GM21367 (cell line): Measurements from ENCODE around the gene GALNT17.
"Not testable (repeated sequence)": the region's sequence is repeated elsewhere in the genome, so short reads cannot be mapped to it uniquely, and the experiment has no call there.

Source experiments
- ATAC-seq: cut with Tn5 transposase; IDR thresholded peaks from one replicate; pipeline ENCODE4 v1.9.1; 2021; ENCODE audit not compliant: unreplicated experiment

The GALNT17 gene

DNA sequence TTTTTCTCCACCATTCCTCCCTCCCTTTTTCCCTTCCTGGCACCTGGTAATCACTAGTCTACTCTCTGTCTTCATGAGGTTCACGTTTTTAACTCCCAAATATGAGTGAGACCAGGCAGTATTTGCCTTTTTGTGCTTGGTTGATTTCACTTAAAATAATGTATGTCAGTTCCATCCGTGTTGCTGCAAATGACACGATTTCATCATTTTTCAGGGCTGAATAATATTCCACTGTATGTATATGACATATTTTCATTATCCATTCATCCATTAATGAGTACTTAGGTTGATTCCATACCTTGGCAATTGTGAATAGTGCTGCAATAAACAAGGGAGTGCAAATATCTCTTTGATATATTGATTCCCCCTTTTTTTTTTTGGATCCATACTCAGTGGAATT, 25.8 kb downstream of the GALNT17 start:
- ATAC-seq, result no peak

DNA sequence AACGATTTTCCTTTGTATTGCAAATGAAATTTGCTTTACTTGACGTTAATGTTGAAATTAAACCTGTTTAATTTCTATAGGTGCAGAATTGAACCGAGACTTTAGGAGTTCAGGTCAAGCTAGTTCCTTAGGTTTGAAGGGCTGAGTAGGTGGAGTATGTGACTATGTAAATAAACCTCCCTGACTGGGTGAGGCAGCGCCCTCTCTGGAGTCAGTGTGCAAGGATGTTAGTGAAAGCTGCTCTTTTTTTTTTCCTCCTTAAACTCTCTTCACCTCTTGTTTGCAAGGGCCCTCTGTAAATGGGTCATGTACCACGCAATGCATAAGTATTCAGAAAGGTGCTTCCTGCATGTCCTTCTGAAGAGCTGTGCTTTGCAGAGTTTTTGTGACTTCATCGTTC, 33.8 kb downstream of the GALNT17 start:
- ATAC-seq, result no peak

- no peak for ATAC-seq
Measured at GRCh38 chr7:71171476-71171875, 39.5 kb downstream of the GALNT17 start.

GRCh38 chr7:71173955-71174354, 42.0 kb downstream of the GALNT17 start:
- no peak for ATAC-seq

DNA sequence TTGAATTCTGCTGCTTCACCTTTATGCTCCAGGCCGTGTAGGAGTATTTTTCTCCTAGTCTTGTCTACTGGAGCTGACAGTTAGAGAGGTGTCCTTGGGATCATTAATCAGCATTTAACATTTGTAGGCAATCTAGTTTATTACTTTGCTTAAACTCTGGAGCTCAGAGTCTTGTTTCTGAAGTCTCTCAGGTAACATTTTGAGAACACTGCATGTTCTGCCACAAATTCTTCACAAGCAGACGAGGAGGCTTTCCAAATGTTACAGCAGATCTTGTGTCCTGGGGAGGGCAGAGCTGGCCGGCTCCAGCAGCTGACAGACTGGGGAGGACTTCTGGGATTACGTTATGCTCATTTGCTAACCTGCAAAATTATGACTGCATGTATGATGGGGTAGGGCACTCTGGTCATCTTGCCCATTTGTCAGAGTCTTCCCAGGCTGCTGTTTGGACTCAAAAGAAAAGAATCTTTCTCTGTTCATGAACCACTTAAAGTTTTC, 50.5 kb downstream of the GALNT17 start:
- ATAC-seq, result no peak

DNA sequence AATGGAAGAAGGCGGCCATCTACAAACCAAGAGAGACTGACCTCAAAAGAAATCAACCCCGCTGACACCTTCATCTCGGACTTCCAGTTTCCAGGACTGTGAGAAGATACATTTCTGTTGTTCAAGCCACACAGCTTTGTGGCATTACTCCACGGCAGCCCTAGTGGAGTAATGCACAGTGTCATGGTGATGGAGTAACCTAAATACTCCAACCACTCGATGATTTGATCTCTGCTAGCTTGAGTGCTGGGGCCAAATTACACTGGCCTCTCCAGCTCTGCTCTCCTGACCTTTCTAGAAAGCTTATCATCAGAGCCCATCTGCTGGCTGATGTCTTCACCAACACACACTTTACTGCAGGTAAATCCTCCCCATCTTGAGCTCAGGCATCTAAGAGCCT, 52.2 kb downstream of the GALNT17 start:
- ATAC-seq, result no peak

GRCh38 chr7:71184609-71185008, 52.7 kb downstream of the GALNT17 start:
- ATAC-seq, result no peak

DNA sequence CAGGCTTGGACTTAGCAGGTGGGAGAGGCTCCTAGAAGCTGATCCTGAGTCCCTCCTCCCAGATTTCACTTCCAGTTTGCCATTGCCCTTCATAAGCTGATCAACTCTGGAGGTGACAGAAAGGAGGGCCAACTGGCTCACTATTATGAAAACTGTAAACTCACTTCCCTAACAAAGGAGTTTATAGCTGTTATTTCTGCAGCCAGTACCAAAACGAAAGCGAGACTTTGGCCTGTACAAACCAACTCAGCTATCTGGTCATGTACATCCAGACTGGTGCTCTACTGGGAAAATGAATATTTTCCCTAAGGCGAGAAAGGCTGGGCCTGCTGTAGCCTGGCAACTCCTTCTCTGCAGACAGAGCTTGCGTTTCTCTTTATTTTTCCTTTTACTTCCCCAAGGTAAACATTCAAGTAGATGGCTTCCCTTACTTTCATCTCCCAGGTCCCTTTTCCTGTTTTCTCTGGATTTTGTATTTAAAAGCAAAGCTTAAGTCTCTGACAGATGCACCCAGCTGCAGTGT, 54.7 kb downstream of the GALNT17 start:
- no peak for ATAC-seq

GRCh38 chr7:71191771-71192170, 59.8 kb downstream of the GALNT17 start:
- ATAC-seq, result no peak

- ATAC-seq, result no peak
Measured at GRCh38 chr7:71193099-71193810, 61.3 kb downstream of the GALNT17 start.

DNA sequence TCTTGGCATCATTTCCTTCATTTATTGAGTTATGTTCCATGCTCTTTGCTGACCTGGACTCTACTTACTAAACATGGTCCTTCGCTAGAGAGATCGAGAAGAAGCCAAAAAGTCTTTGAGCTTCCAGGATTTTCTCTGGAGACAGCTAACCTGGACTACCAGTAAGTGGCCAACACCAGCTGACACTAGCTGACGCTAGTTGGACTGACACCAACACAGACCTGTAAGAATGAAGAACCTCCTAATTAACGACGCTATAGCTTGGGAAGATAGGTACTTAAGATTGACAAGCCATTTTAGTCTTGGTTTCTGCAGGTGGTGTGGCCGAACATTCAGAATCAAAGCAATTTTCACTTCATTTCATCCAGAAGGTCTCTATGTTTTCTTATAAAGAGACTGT, 66.4 kb downstream of the GALNT17 start:
- ATAC-seq, result no peak

GRCh38 chr7:71198887-71199286, 66.9 kb downstream of the GALNT17 start:
- ATAC-seq, result no peak

DNA sequence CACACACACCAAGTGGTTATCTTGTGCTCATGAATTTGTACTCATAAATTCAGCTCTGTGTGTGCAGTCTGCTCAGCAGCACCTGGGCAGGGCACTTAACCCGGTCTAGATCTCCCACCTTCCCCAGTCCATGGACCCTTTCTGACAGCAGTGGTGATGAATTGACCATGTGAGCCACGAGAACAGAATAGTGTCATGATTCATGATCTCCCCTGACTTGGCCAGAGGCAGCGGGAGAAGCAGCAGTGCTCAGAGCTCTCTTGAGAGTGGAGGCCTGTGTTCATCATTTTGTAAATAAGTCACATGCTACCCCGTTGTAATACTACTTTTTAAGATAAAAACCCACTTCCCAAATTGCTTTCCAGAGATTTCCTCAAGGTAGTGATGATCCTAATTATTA, 74.2 kb downstream of the GALNT17 start:
- ATAC-seq, result no peak

GRCh38 chr7:71208881-71209280, 76.9 kb downstream of the GALNT17 start:
- ATAC-seq, result no peak

GRCh38 chr7:71209484-71209883, 77.5 kb downstream of the GALNT17 start:
- ATAC-seq, result not testable (repeated sequence)

- no peak for ATAC-seq
Measured at GRCh38 chr7:71210220-71210619, 78.3 kb downstream of the GALNT17 start.

- ATAC-seq, result not testable (repeated sequence)
Measured at GRCh38 chr7:71212433-71212832, 80.5 kb downstream of the GALNT17 start.

- ATAC-seq, result no peak
Measured at GRCh38 chr7:71216211-71216610, 84.3 kb downstream of the GALNT17 start.

DNA sequence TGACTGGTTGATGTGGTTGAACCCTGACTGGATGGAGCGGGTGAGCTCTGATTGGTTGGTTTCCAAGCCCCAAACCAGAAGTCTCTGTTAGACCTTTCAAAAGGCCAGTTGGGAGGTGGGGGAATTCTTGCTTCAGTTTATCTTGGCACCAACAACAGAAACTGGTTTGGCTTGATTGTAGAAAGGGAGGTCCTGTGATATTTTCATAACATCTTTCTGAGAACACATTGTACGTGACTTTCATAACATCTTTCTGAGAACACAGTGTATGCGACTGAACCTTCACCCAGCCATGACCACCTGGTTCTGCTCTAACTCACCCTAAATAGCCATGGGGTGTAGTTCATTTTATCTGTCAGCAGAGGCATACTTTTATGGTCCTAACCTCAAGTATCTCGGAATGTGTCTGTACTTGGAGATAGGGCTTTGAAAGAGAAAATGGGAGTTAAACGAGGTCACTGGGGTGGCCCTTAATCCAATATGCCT, 88.3 kb downstream of the GALNT17 start:
- ATAC-seq, result no peak

DNA sequence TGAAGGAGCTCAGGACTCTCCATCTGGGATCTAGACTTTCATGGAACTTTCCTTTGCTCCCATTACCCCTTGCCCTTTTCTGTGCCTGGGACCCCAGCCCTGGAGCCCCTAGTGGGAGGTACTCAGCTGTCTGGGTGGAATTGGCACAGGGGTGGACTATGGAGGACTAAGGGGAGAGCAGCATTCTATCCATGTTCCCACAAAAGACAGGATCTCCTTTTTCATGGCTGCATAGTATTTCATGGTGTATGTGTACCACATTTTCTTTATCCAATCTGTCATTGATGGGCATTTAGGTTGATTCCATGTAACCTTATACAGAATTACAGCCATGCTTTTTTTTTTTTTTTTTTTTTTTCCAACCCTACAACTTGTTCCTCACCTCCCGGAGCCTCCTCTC, 89.1 kb downstream of the GALNT17 start:
- ATAC-seq, result no peak

DNA sequence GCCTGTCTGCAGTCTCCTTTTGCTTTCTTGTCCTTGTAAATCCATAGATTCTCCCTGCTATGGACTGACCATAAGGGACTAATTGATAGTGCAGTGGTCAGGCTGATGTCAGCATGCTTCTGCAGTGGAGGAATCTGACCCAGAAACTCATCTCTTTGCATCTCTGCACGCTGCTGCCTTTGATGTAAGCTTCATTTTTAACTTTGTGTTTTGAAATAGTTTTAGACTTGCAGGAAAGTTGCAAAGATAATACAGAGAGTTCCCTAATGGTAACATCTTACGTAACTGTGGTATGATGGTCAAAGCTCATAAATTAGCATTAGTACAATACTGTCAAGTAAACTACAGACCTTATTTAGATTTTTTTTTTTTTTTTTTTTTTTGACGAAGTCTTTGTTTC, 89.6 kb downstream of the GALNT17 start:
- ATAC-seq, result no peak

- no peak for ATAC-seq
Measured at GRCh38 chr7:71227126-71227525, 95.2 kb downstream of the GALNT17 start.

GRCh38 chr7:71229148-71229547, 97.2 kb downstream of the GALNT17 start:
- no peak for ATAC-seq
